ENCODE data around the gene PITPNC1. TPM values are rescaled to one million over a fixed set of nuclear protein-coding genes. Genes with fewer than 3 reads are reported as not detected.
A peak's percentile ranks its signal among the peaks of the same experiment; 100 is the strongest.
"Not testable (repeated sequence)": the region's sequence is repeated elsewhere in the genome, so short reads cannot be mapped to it uniquely, and the experiment has no call there.

PITPNC1 gene
- total RNA-seq, 1 donor from 2014 or later, result 12.4 TPM

GRCh38 chr17:67385122-67385988, 8.3 kb downstream of the PITPNC1 start:
- no peak overlapping the region for H3K9ac ChIP-seq (ENCODE audit: low read length)
- H3K27me3 ChIP-seq (ENCODE audit: insufficient read depth, low read length), result no peaks in the 10 kb centered on the region
- peaks cover 9% of the 10 kb centered on the region for H4K20me1 ChIP-seq (ENCODE audit: insufficient read depth, low read length)
- no peaks in the 10 kb centered on the region for H3K27me3 Mint-ChIP-seq (ENCODE audit: low read depth, unreplicated experiment)
- no peaks in the 10 kb centered on the region for H3K9me3 ChIP-seq (ENCODE audit: insufficient read depth, low read depth, low read length)
- H3K79me2 ChIP-seq (ENCODE audit: insufficient read depth, low read length), result peaks cover 18% of the 10 kb centered on the region
- H3K9me3 Mint-ChIP-seq (ENCODE audit: unreplicated experiment), result no peaks in the 10 kb centered on the region
- no peak overlapping the region for H3K4me2 ChIP-seq (ENCODE audit: low read length)
- peaks cover 5% of the 10 kb centered on the region for H3K4me1 ChIP-seq (ENCODE audit: insufficient read depth, low read length)
- FAIRE-seq (no peak), DNase-seq (ENCODE audit: low read depth) (no peak)
- H3K36me3 ChIP-seq (ENCODE audit: insufficient read depth, low read length), result no peaks in the 10 kb centered on the region
- H3K4me3 ChIP-seq (ENCODE audit: insufficient read depth, low read depth, low read length), result no peak overlapping the region
- no peak overlapping the region for H3K4me3 Mint-ChIP-seq (ENCODE audit: unreplicated experiment)
- H3K36me3 Mint-ChIP-seq (ENCODE audit: low read depth, unreplicated experiment), result no peaks in the 10 kb centered on the region
- TF ChIP-seq EZH2 (IDR thresholded peaks at IDR 0.05; ENCODE audit: insufficient read depth, low read length), result no peak
- TF ChIP-seq CTCF (IDR thresholded peaks at IDR 0.05; ENCODE audit: insufficient read depth, low read depth, low read length), result no peak
- no peak overlapping the region for H2AFZ ChIP-seq (ENCODE audit: low read depth, low read length)
- H3K27ac ChIP-seq (ENCODE audit: low read depth, low read length), result no peak overlapping the region
- H3K4me1 Mint-ChIP-seq (ENCODE audit: low read depth, unreplicated experiment), result peaks cover 1% of the 10 kb centered on the region
- H3K27ac Mint-ChIP-seq (ENCODE audit: unreplicated experiment), result no peak overlapping the region

- H4K20me1 ChIP-seq (ENCODE audit: insufficient read depth, low read length), result peaks cover 11% of the 10 kb centered on the region
- TF ChIP-seq EZH2 (IDR thresholded peaks at IDR 0.05; ENCODE audit: insufficient read depth, low read length) (no peak), CTCF (IDR thresholded peaks at IDR 0.05; ENCODE audit: insufficient read depth, low read depth, low read length) (peak; percentile 80)
- no peaks in the 10 kb centered on the region for H3K9me3 ChIP-seq (ENCODE audit: insufficient read depth, low read depth, low read length)
- FAIRE-seq, result no peak
- peak; percentile 10 for DNase-seq (ENCODE audit: low read depth)
- H3K9me3 Mint-ChIP-seq (ENCODE audit: unreplicated experiment), result no peaks in the 10 kb centered on the region
- no peaks in the 10 kb centered on the region for H3K36me3 ChIP-seq (ENCODE audit: insufficient read depth, low read length)
- peaks cover 9% of the 10 kb centered on the region for H3K4me1 Mint-ChIP-seq (ENCODE audit: low read depth, unreplicated experiment)
- no peak overlapping the region for H3K27ac ChIP-seq (ENCODE audit: low read depth, low read length)
- no peak overlapping the region for H3K4me3 ChIP-seq (ENCODE audit: insufficient read depth, low read depth, low read length)
- H3K4me2 ChIP-seq (ENCODE audit: low read length), result no peak overlapping the region
- no peak overlapping the region for H3K4me3 Mint-ChIP-seq (ENCODE audit: unreplicated experiment)
- H3K9ac ChIP-seq (ENCODE audit: low read length), result no peak overlapping the region
- H3K36me3 Mint-ChIP-seq (ENCODE audit: low read depth, unreplicated experiment), result no peaks in the 10 kb centered on the region
- no peaks in the 10 kb centered on the region for H3K27me3 Mint-ChIP-seq (ENCODE audit: low read depth, unreplicated experiment)
- H3K4me1 ChIP-seq (ENCODE audit: insufficient read depth, low read length), result peaks cover 15% of the 10 kb centered on the region
- peaks cover 14% of the 10 kb centered on the region for H3K79me2 ChIP-seq (ENCODE audit: insufficient read depth, low read length)
- no peaks in the 10 kb centered on the region for H3K27me3 ChIP-seq (ENCODE audit: insufficient read depth, low read length)
- no peak overlapping the region for H2AFZ ChIP-seq (ENCODE audit: low read depth, low read length)
- no peak overlapping the region for H3K27ac Mint-ChIP-seq (ENCODE audit: unreplicated experiment)
These were observed 10.0 kb downstream of the PITPNC1 start for GRCh38 chr17:67386965-67387551.

GRCh38 chr17:67388536-67388935, 11.5 kb downstream of the PITPNC1 start:
- not testable (repeated sequence) for H3K27ac Mint-ChIP-seq (ENCODE audit: unreplicated experiment); H3K9me3 Mint-ChIP-seq (ENCODE audit: unreplicated experiment); H3K4me3 Mint-ChIP-seq (ENCODE audit: unreplicated experiment); H3K27me3 Mint-ChIP-seq (ENCODE audit: low read depth, unreplicated experiment); FAIRE-seq; H3K36me3 ChIP-seq (ENCODE audit: insufficient read depth, low read length); H3K4me2 ChIP-seq (ENCODE audit: low read length); H3K9me3 ChIP-seq (ENCODE audit: insufficient read depth, low read depth, low read length); H3K4me1 Mint-ChIP-seq (ENCODE audit: low read depth, unreplicated experiment); H3K79me2 ChIP-seq (ENCODE audit: insufficient read depth, low read length); H3K9ac ChIP-seq (ENCODE audit: low read length); DNase-seq (ENCODE audit: low read depth); H3K4me3 ChIP-seq (ENCODE audit: insufficient read depth, low read depth, low read length); H3K27ac ChIP-seq (ENCODE audit: low read depth, low read length); H2AFZ ChIP-seq (ENCODE audit: low read depth, low read length); H3K27me3 ChIP-seq (ENCODE audit: insufficient read depth, low read length); H3K36me3 Mint-ChIP-seq (ENCODE audit: low read depth, unreplicated experiment)
- peaks cover 15% of the 10 kb centered on the region for H3K4me1 ChIP-seq (ENCODE audit: insufficient read depth, low read length)
- peaks cover 11% of the 10 kb centered on the region for H4K20me1 ChIP-seq (ENCODE audit: insufficient read depth, low read length)
